OCI-LY1 (cell line): ENCODE results near the gene SMU1.

Experiments
- H2AFZ ChIP-seq: fragments of 200-600 bp; sonication (generic), shearing (Covaris generic); 2 replicates; pipeline ENCODE4 v1.6.0; 2014; ENCODE audit warnings: antibody characterized with exemption, mild to moderate bottlenecking, low read length
- H3F3A ChIP-seq: fragments of 200-600 bp; sonication (generic), shearing (Covaris generic); 2 replicates; pipeline ENCODE4 v1.6.0; 2014; ENCODE audit warnings: mild to moderate bottlenecking, antibody characterized with exemption, low read length, moderate library complexity; ENCODE audit not compliant: insufficient read depth
- H3K27ac ChIP-seq: fragments of 200-600 bp; sonication (generic); 2 replicates; pipeline ENCODE4 v1.5.1; 2014; ENCODE audit warnings: low read length, mixed run types, mild to moderate bottlenecking, low read depth; ENCODE audit not compliant: poor library complexity, severe bottlenecking
- H3K27me3 ChIP-seq: fragments of 200-600 bp; sonication (generic); 2 replicates; pipeline ENCODE4 v1.6.0; 2014; ENCODE audit warnings: antibody characterized with exemption, mild to moderate bottlenecking, low read length, moderate library complexity; ENCODE audit not compliant: insufficient read depth
- H3K36me3 ChIP-seq: fragments of 200-600 bp; sonication (generic); 2 replicates; pipeline ENCODE4 v1.6.1; 2014; ENCODE audit warnings: mild to moderate bottlenecking, antibody characterized with exemption, low read length, moderate library complexity, mixed read lengths; ENCODE audit not compliant: insufficient read depth
- H3K4me1 ChIP-seq: fragments of 200-600 bp; sonication (generic); 2 replicates; pipeline ENCODE4 v1.5.1; 2014; ENCODE audit warnings: mild to moderate bottlenecking, low read length, moderate library complexity; ENCODE audit not compliant: insufficient read depth, severe bottlenecking
- H3K4me2 ChIP-seq: fragments of 200-600 bp; sonication (generic), shearing (Covaris generic); 2 replicates; pipeline ENCODE4 v1.6.1; 2014; ENCODE audit warnings: low read length
- H3K4me3 ChIP-seq: fragments of 200-600 bp; sonication (generic); 2 replicates; pipeline ENCODE4 v1.5.1; 2014; ENCODE audit warnings: low read length, low read depth, mild to moderate bottlenecking, mixed read lengths; ENCODE audit not compliant: poor library complexity, severe bottlenecking
- H3K79me2 ChIP-seq: fragments of 200-600 bp; shearing (Covaris generic); 2 replicates; pipeline ENCODE4 v1.6.1; 2016; ENCODE audit warnings: mixed run types, low read length, mixed read lengths; ENCODE audit not compliant: insufficient read depth
- H3K9ac ChIP-seq: fragments of 200-600 bp; sonication (generic), shearing (Covaris generic); 2 replicates; pipeline ENCODE4 v1.6.1; 2014; ENCODE audit warnings: mild to moderate bottlenecking, low read length, mixed read lengths
- H3K9me2 ChIP-seq: fragments of 200-600 bp; sonication (generic), shearing (Covaris generic); 2 replicates; pipeline ENCODE4 v1.6.1; 2014; ENCODE audit warnings: low read depth, mild to moderate bottlenecking, low read length, mixed read lengths
- H3K9me3 ChIP-seq: fragments of 200-600 bp; shearing (Covaris generic); 2 replicates; pipeline ENCODE4 v1.6.1; 2014; ENCODE audit warnings: low read length, mixed read lengths
- H4K20me1 ChIP-seq: fragments of 200-600 bp; sonication (generic), shearing (Covaris generic); 2 replicates; pipeline ENCODE4 v1.6.0; 2016; ENCODE audit warnings: mild to moderate bottlenecking, low read length; ENCODE audit not compliant: insufficient read depth
- CTCF ChIP-seq: fragments of 200-600 bp; sonication (generic), shearing (Covaris generic); IDR thresholded peaks from 2 replicates; pipeline ENCODE4 v1.5.1; 2017; ENCODE audit warnings: mild to moderate bottlenecking, antibody characterized with exemption, low read length, moderate library complexity, mixed read lengths
- EZH2 ChIP-seq: fragments of 200-600 bp; sonication (generic), shearing (Covaris generic); IDR thresholded peaks from 2 replicates; pipeline ENCODE4 v1.8.0; 2017; ENCODE audit warnings: borderline replicate concordance, mixed run types, mild to moderate bottlenecking, antibody characterized with exemption, low read length, moderate library complexity, mixed read lengths

The SMU1 gene

GRCh38 chr9:33042473-33042872 is 34.0 kb downstream of the SMU1 start:
- Histone ChIP-seq H3K9ac (no peak overlapping the region), H3K36me3 (peaks cover 42% of the 10 kb centered on the region), H3K4me1 (peaks cover 18% of the 10 kb centered on the region), H3K27ac (peak overlapping the region; percentile 24), H3K9me2 (no peaks in the 10 kb centered on the region), H3F3A (peaks cover 20% of the 10 kb centered on the region; the same call in 1 of the 2 replicates), H3K79me2 (no peaks in the 10 kb centered on the region), H3K4me3 (no peak overlapping the region), H4K20me1 (no peaks in the 10 kb centered on the region), H2AFZ (no peak overlapping the region), H3K27me3 (no peaks in the 10 kb centered on the region), H3K9me3 (no peaks in the 10 kb centered on the region), H3K4me2 (no peak overlapping the region)
- no peak for TF ChIP-seq CTCF
- no peak for TF ChIP-seq EZH2

GRCh38 chr9:33041432-33042188 is 34.9 kb downstream of the SMU1 start:
- Histone ChIP-seq H3F3A (peaks cover 23% of the 10 kb centered on the region; the same call in 1 of the 2 replicates), H3K9me3 (no peaks in the 10 kb centered on the region), H3K27ac (peak overlapping the region; percentile 24)

GRCh38 chr9:33040792-33041431 is 35.6 kb downstream of the SMU1 start:
- H3K36me3 ChIP-seq = peaks cover 53% of the 10 kb centered on the region
- H3K27me3 ChIP-seq = no peaks in the 10 kb centered on the region
- no peaks in the 10 kb centered on the region for H3K9me2 ChIP-seq
- H3K4me2 ChIP-seq = no peak overlapping the region
- H3K27ac ChIP-seq = no peak overlapping the region
- peaks cover 24% of the 10 kb centered on the region; the same call in 1 of the 2 replicates for H3F3A ChIP-seq
- no peak overlapping the region for H3K9ac ChIP-seq
- H3K9me3 ChIP-seq = no peaks in the 10 kb centered on the region
- H3K4me3 ChIP-seq = no peak overlapping the region
- H4K20me1 ChIP-seq = no peaks in the 10 kb centered on the region
- no peak for TF ChIP-seq EZH2
- TF ChIP-seq CTCF = no peak
- H2AFZ ChIP-seq = no peak overlapping the region
- H3K4me1 ChIP-seq = peaks cover 18% of the 10 kb centered on the region
- no peaks in the 10 kb centered on the region for H3K79me2 ChIP-seq

More at GRCh38 chr9:33041432-33042188, 34.9 kb downstream of the SMU1 start:
- TF ChIP-seq EZH2 (no peak), CTCF (no peak)
- Histone ChIP-seq H3K9me2 (no peaks in the 10 kb centered on the region), H3K9ac (no peak overlapping the region), H4K20me1 (no peaks in the 10 kb centered on the region), H3K79me2 (no peaks in the 10 kb centered on the region), H3K36me3 (peaks cover 51% of the 10 kb centered on the region), H3K4me2 (no peak overlapping the region), H3K4me3 (no peak overlapping the region), H3K4me1 (peaks cover 18% of the 10 kb centered on the region), H3K27me3 (no peaks in the 10 kb centered on the region), H2AFZ (no peak overlapping the region)
